K562 (cell line): ENCODE results near the gene SLC1A1. TPM values are rescaled to one million over a fixed set of nuclear protein-coding genes. Genes with fewer than 3 reads are reported as not detected.

Source experiments
- ATAC-seq: fragments of 200-7000 bp; cut with Tn5 transposase; 3 replicates; pipeline ENCODE4 v1.9.1; 2020; ENCODE audit warnings: moderate library complexity
- BruUV-seq: library from RNA; stranded (reverse); fragments of 400-500 nt; replicated peaks from 2 replicates; lab custom pipeline; 2021; lab: Mats Ljungman, UMichigan
- CTCF ChIA-PET: fragments of 300-600 bp; formaldehyde crosslinking; extraction: SDS; loops from one replicate; lab custom pipeline; 2021; ENCODE audit warnings: low intra/inter-chr PET ratio; lab: Yijun Ruan, JAX
- POLR2A ChIA-PET: fragments of 300-600, 350-650 bp; sonication (Branson Sonifier 250); formaldehyde crosslinking; extraction: SDS; loops from one replicate; lab custom pipeline; 2021; ENCODE audit warnings: antibody characterized with exemption, inconsistent platforms; lab: Yijun Ruan, JAX
- DNase-seq, 4 experiments: peaks; one replicate each; pipeline versions ENCODE4 v3.0.0 to v3.0.0-alpha.2; 2011 to 2018; ENCODE audit warnings: low spot score in 3 of 4, mixed read lengths in 3 of 4; ENCODE audit errors: extremely low read depth in 1 of 4
- FAIRE-seq: peaks from 2 replicates; lab custom pipeline; 2011; peaks lifted over from hg19 to GRCh38; lab: Jason Lieb, UNC
- H2AFZ ChIP-seq: 2 replicates; pipeline ENCODE4 v1.6.0; 2011; ENCODE audit warnings: low read depth, low read length, control low read depth, inconsistent platforms
- H3K27ac ChIP-seq: fragments of 200-600 bp; 3 replicates; pipeline ENCODE4 v1.8.0; 2011; ENCODE audit warnings: low read depth, mild to moderate bottlenecking, control low read depth, inconsistent platforms, low read length, moderate library complexity, mixed read lengths; ENCODE audit errors: extremely low read depth
- H3K27me3 ChIP-seq, 2 experiments: fragments of 300-600 bp in 1 of 2; 2 replicates in 1 of 2; 3 replicates in 1 of 2; pipeline versions ENCODE4 v1.6.0 to v1.8.0; 2011; ENCODE audit warnings: inconsistent platforms in 2 of 2, low read length in 2 of 2, mild to moderate bottlenecking in 1 of 2, mixed read lengths in 1 of 2, moderate library complexity in 1 of 2; ENCODE audit not compliant: control insufficient read depth in 2 of 2, insufficient read depth in 2 of 2
- H3K36me3 ChIP-seq: fragments of 300-600 bp; 3 replicates; pipeline ENCODE4 v1.8.0; 2011; ENCODE audit warnings: mild to moderate bottlenecking, low read length, inconsistent platforms; ENCODE audit not compliant: control insufficient read depth, insufficient read depth
- H3K4me1 ChIP-seq, 2 experiments: fragments of 200-600 bp in 1 of 2; replicated peaks in 1 of 2; 2 replicates in 1 of 2; 3 replicates in 1 of 2; pipeline versions ENCODE4 v1.5.1 to v1.8.0; 2011; ENCODE audit warnings: inconsistent platforms in 2 of 2, low read length in 2 of 2, mild to moderate bottlenecking in 1 of 2, mixed read lengths in 1 of 2, moderate library complexity in 1 of 2; ENCODE audit not compliant: control insufficient read depth in 2 of 2, insufficient read depth in 2 of 2
- H3K4me2 ChIP-seq: 2 replicates; pipeline ENCODE4 v1.6.1; 2011; ENCODE audit warnings: low read length, control low read depth, inconsistent platforms, mixed read lengths; ENCODE audit not compliant: insufficient read depth
- H3K4me3 ChIP-seq: fragments of 200-600 bp; sonication (generic), shearing (Covaris generic); 2 replicates; pipeline ENCODE4 v1.5.1; 2016; ENCODE audit warnings: control low read depth, inconsistent platforms
- H3K79me2 ChIP-seq: fragments of 200-600 bp; 3 replicates; pipeline ENCODE4 v1.8.0; 2011; ENCODE audit warnings: low read length, inconsistent platforms; ENCODE audit not compliant: control insufficient read depth, insufficient read depth
- H3K9ac ChIP-seq, 2 experiments: 2 replicates each; pipeline versions ENCODE4 v1.6.0 to v1.6.1; 2011; ENCODE audit warnings: low read depth in 2 of 2, low read length in 2 of 2, control low read depth in 1 of 2, inconsistent platforms in 1 of 2, mild to moderate bottlenecking in 1 of 2, mixed read lengths in 1 of 2; ENCODE audit not compliant: insufficient read depth in 1 of 2
- H3K9me1 ChIP-seq: one replicate; pipeline ENCODE4 v1.6.0; 2011; ENCODE audit warnings: inconsistent platforms, mild to moderate bottlenecking, low read length, moderate library complexity; ENCODE audit not compliant: control insufficient read depth, insufficient read depth
- H3K9me3 ChIP-seq: replicated peaks from 2 replicates; pipeline ENCODE4 v1.5.1; 2011; ENCODE audit warnings: low read depth, low read length, inconsistent platforms; ENCODE audit not compliant: control insufficient read depth, insufficient read depth
- H4K20me1 ChIP-seq: replicated peaks from 2 replicates; pipeline ENCODE4 v1.6.1; 2011; ENCODE audit warnings: low read length, inconsistent platforms, mixed read lengths; ENCODE audit not compliant: control insufficient read depth, insufficient read depth
- ESRRB ChIP-seq: fragments of 250-450 bp; sonication (Bioruptor Pico); IDR thresholded peaks from 2 replicates; pipeline ENCODE4 v1.5.0; 2020; ENCODE audit warnings: mild to moderate bottlenecking, moderate library complexity, borderline replicate concordance
- HBP1 ChIP-seq: fragments of 450-650 bp; formaldehyde crosslinking; IDR thresholded peaks from 2 replicates; pipeline ENCODE4 v1.4.0; 2022; ENCODE audit warnings: missing genetic modification characterization
- HDAC1 ChIP-seq, 2 experiments: fragments of 450-650 bp; IDR thresholded peaks; 2 replicates each; pipeline ENCODE4 v1.6.1; 2016 to 2017; ENCODE audit warnings: inconsistent platforms in 1 of 2, mild to moderate bottlenecking in 1 of 2, moderate library complexity in 1 of 2
- NFIC ChIP-seq: fragments of 450-650 bp; IDR thresholded peaks from 2 replicates; pipeline ENCODE4 v1.6.1; 2017; ENCODE audit warnings: mild to moderate bottlenecking, inconsistent platforms
- NR2C1 ChIP-seq, 2 experiments: fragments of 450-650 bp; IDR thresholded peaks; 2 replicates each; pipeline ENCODE4 v1.6.1; 2017; ENCODE audit warnings: mild to moderate bottlenecking in 2 of 2, antibody characterized with exemption in 1 of 2, inconsistent platforms in 1 of 2, missing compliant biosample characterization in 1 of 2, missing genetic modification characterization in 1 of 2
- SIX5 ChIP-seq, 2 experiments: IDR thresholded peaks; 2 replicates each; pipeline ENCODE4 v1.6.1; 2011; ENCODE audit warnings: low read length in 2 of 2, borderline replicate concordance in 1 of 2, low read depth in 1 of 2, mild to moderate bottlenecking in 1 of 2, moderate library complexity in 1 of 2; ENCODE audit not compliant: insufficient read depth in 1 of 2
- SMARCE1 ChIP-seq: fragments of 450-650 bp; IDR thresholded peaks from 2 replicates; pipeline ENCODE4 v1.7.1; 2016; ENCODE audit warnings: mild to moderate bottlenecking
- SMC3 ChIP-seq: conservative IDR thresholded peaks from 2 replicates; pipeline ENCODE4 v1.6.1; 2011; ENCODE audit warnings: low read depth, low read length, improper control_type of control experiment; ENCODE audit not compliant: insufficient read depth
- TBP ChIP-seq: optimal IDR thresholded peaks from 2 replicates; pipeline ENCODE3; 2011; ENCODE audit warnings: low read depth, low read length, improper control_type of control experiment
- YY1 ChIP-seq, 3 experiments: IDR thresholded peaks; 2 replicates each; pipeline ENCODE4 v1.6.1; 2011; ENCODE audit warnings: low read length in 2 of 3, mild to moderate bottlenecking in 2 of 3, moderate library complexity in 2 of 3, borderline replicate concordance in 1 of 3, control low read depth in 1 of 3, low read depth in 1 of 3; ENCODE audit not compliant: insufficient read depth in 3 of 3, insufficient replicate concordance in 2 of 3, control insufficient read depth in 1 of 3, insufficient read length in 1 of 3; ENCODE audit errors: extremely low read depth in 1 of 3
- ZBTB8A ChIP-seq: fragments of 450-650 bp; IDR thresholded peaks from 2 replicates; pipeline ENCODE4 v1.6.1; 2018; ENCODE audit warnings: mild to moderate bottlenecking, moderate library complexity; ENCODE audit not compliant: partially characterized antibody
- WGBS: fragments of 100-300 bp; shearing (Covaris generic); methylation state at CpG from one replicate; pipeline ENCODE4 v1.1.6; 2016; ENCODE audit warnings: low coverage, mixed read lengths; ENCODE audit not compliant: insufficient coverage; ENCODE audit errors: missing lambda C conversion rate; 5-methylcytosine and 5-hydroxymethylcytosine counted together
- in situ Hi-C: fragments of 300-500 bp; cut with MboI; formaldehyde crosslinking; loops from 4 replicates; pipeline ENCODE4 v1.15.0; 2018; ENCODE audit warnings: inconsistent platforms, mixed read lengths
- intact Hi-C: fragments of 100-400 bp; cut with micrococcal nuclease; formaldehyde crosslinking; loops from 2 replicates; pipeline ENCODE4 v1.14.2; 2022
- polyA plus RNA-seq, 8 experiments: library from polyadenylated mRNA; depleted of rRNA in 4 of 8; stranded (reverse) in 5 of 8; unstranded in 3 of 8; fragments of >200 nt; fragmentation: Nextera tagmentation in 2 of 8; fragmentation: Illumina TruSeq in 1 of 8; extraction: Ambion mirVana in 2 of 8; extraction: Trizol in 1 of 8; gene quantifications; 2 replicates each; pipeline versions ENCODE4 v1.2.1 to v1.2.3, GENCODE V29; 2011 to 2014; ENCODE audit warnings: inconsistent platforms in 1 of 8, missing spikeins in 1 of 8
- total RNA-seq, 7 experiments: library from RNA; depleted of rRNA in 6 of 7; stranded (reverse); fragments of >200 nt in 6 of 7; fragmentation: Illumina TruSeq in 2 of 7; extraction: Trizol in 2 of 7; gene quantifications; 2 replicates each; pipeline versions ENCODE4 v1.2.1 to v1.2.3, GENCODE V29; 2011 to 2021; ENCODE audit warnings: low replicate concordance in 1 of 7
- TF ChIP-seq, protein P1 (sequence below): fragments of 250-450 bp; sonication (Bioruptor Pico); IDR thresholded peaks from 2 replicates; pipeline ENCODE4 v1.5.0; 2020; ENCODE audit warnings: mild to moderate bottlenecking, borderline replicate concordance

The SLC1A1 gene
- total and polyA plus RNA-seq, 9 of the 15 experiments (the other 6 are each of a cell fraction or from before 2014, with no cell fraction given), result 0.11 to 0.16 TPM; not detected in 7

DNA sequence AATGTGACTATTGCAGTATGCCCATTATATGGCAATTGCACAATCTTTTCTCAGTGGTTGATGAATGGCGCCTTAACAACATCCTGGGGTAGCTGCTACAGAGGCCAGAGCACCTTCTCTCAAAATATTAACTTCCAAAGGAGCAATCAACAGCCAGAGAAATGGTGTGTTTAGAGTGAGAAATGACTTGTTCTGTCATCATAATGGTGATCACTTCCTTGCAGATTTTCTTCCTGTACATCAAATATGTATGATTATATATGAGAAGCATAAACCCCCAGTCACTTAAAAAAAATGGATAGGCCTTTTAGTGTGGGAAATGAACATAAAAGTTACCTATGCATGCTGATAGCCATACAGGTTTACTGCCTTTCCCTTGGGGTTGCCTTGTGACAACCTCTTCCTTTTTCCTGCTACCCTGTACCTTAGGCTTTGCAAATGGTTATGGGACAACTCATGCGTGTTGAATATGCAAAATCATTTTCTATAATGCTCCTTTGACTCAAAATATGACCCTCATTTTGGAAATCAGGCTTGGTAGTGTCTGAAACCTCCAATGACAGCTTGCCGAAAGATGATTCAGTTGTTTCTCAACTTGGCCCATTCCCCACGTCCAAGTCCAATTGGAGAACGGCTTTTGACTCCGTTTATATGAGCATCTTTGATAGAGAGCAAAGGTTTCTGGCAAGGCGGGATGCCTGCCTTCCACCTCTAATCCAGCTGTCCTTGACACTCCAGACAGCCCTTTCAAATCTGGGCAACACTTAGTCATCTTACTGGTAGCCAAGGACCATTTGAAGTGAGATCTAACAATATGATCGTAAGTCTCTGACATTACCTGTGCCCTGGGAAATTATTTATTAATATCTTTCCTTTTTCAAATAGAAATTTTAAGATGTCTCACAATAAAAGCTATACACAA lies 69.3 kb downstream of the SLC1A1 start:
- H3K4me2 ChIP-seq, result no peak overlapping the region
- intact Hi-C loops, result no loop called here
- WGBS, result 1% methylated on average over 8 of the region's 8 CpGs
- H3K79me2 ChIP-seq, result no peaks in the 10 kb centered on the region
- no peak overlapping the region for H3K9ac ChIP-seq
- no TSS peak for BruUV-seq
- no peaks in the 10 kb centered on the region for H3K36me3 ChIP-seq
- no peaks in the 10 kb centered on the region for H3K9me1 ChIP-seq
- CTCF ChIA-PET, result no interaction called here
- FAIRE-seq (no peak), ATAC-seq (no peak), DNase-seq (no peak)
- H2AFZ ChIP-seq, result no peak overlapping the region
- H3K4me1 ChIP-seq, result no peaks in the 10 kb centered on the region; a peak in 1 of 5 replicates
- H3K9me3 ChIP-seq, result no peaks in the 10 kb centered on the region
- POLR2A ChIA-PET, result no interaction called here
- in situ Hi-C loops, result no loop called here
- H3K27ac ChIP-seq, result no peak overlapping the region
- TF ChIP-seq NR2C1 (IDR thresholded peaks at IDR 0.05) (no peak), NR2C1 (tag; IDR thresholded peaks at IDR 0.05) (no peak), YY1 (IDR thresholded peaks at IDR 0.05; ENCODE audit: borderline replicate concordance in 1 of 3, control insufficient read depth in 1 of 3, extremely low read depth in 1 of 3, insufficient read depth in 3 of 3, insufficient read length in 1 of 3, insufficient replicate concordance in 2 of 3, low read depth in 1 of 3, low read length in 2 of 3) (no peak), SIX5 (IDR thresholded peaks at IDR 0.05; ENCODE audit: borderline replicate concordance in 1 of 2, insufficient read depth in 1 of 2, low read depth in 1 of 2, low read length in 2 of 2) (no peak), HBP1 (no peak), TBP (no peak), ESRRB (CRISPR knock-in tag) (no peak), NFIC (no peak), SMC3 (no peak), HDAC1 (IDR thresholded peaks at IDR 0.05) (no peak), ZBTB8A (no peak), SMARCE1 (no peak)
- TF ChIP-seq, protein P1, sequence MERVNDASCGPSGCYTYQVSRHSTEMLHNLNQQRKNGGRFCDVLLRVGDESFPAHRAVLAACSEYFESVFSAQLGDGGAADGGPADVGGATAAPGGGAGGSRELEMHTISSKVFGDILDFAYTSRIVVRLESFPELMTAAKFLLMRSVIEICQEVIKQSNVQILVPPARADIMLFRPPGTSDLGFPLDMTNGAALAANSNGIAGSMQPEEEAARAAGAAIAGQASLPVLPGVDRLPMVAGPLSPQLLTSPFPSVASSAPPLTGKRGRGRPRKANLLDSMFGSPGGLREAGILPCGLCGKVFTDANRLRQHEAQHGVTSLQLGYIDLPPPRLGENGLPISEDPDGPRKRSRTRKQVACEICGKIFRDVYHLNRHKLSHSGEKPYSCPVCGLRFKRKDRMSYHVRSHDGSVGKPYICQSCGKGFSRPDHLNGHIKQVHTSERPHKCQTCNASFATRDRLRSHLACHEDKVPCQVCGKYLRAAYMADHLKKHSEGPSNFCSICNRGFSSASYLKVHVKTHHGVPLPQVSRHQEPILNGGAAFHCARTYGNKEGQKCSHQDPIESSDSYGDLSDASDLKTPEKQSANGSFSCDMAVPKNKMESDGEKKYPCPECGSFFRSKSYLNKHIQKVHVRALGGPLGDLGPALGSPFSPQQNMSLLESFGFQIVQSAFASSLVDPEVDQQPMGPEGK (CRISPR knock-in tag), result no peak
- no peak overlapping the region for H3K4me3 ChIP-seq
- H3K27me3 ChIP-seq, result peaks cover 2 to 3% of the 10 kb centered on the region in 2 experiments; a peak in 1 of 5 replicates
- H4K20me1 ChIP-seq, result no peaks in the 10 kb centered on the region
